ENCODE data around the gene MINDY2. TPM values are rescaled to one million over a fixed set of nuclear protein-coding genes. Genes with fewer than 3 reads are reported as not detected.
A peak's percentile ranks its signal among the peaks of the same experiment; 100 is the strongest.

MINDY2 gene
- total RNA-seq, 4 donors from 2014 or later: 27.1 to 31.3 (median 28.2) TPM

GRCh38 chr15:58755350-58755749, 15.8 kb upstream of the MINDY2 start:
- intact Hi-C loops (cut with DNase I): no loop called here
- Histone ChIP-seq H3K27me3 (no peaks in the 10 kb centered on the region), H3K27ac (peak overlapping the region in 1 of 3 donors; percentile 32), H3K4me3 (replicated peaks in 1 of 3) (no peak overlapping the region), H3K4me1 (peaks cover 0 to 5% of the 10 kb centered on the region in 2 donors), H3K36me3 (no peaks in the 10 kb centered on the region), H3K9me3 (no peaks in the 10 kb centered on the region)
- no peak for TF ChIP-seq POLR2A (IDR thresholded peaks at IDR 0.05)
- TF ChIP-seq, protein P1, sequence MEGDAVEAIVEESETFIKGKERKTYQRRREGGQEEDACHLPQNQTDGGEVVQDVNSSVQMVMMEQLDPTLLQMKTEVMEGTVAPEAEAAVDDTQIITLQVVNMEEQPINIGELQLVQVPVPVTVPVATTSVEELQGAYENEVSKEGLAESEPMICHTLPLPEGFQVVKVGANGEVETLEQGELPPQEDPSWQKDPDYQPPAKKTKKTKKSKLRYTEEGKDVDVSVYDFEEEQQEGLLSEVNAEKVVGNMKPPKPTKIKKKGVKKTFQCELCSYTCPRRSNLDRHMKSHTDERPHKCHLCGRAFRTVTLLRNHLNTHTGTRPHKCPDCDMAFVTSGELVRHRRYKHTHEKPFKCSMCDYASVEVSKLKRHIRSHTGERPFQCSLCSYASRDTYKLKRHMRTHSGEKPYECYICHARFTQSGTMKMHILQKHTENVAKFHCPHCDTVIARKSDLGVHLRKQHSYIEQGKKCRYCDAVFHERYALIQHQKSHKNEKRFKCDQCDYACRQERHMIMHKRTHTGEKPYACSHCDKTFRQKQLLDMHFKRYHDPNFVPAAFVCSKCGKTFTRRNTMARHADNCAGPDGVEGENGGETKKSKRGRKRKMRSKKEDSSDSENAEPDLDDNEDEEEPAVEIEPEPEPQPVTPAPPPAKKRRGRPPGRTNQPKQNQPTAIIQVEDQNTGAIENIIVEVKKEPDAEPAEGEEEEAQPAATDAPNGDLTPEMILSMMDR (IDR thresholded peaks at IDR 0.05): no peak
- 90 to 99% methylated on average over 3 of the region's 3 CpGs for WGBS, 2 donors
- no peak for DNase-seq

DNA sequence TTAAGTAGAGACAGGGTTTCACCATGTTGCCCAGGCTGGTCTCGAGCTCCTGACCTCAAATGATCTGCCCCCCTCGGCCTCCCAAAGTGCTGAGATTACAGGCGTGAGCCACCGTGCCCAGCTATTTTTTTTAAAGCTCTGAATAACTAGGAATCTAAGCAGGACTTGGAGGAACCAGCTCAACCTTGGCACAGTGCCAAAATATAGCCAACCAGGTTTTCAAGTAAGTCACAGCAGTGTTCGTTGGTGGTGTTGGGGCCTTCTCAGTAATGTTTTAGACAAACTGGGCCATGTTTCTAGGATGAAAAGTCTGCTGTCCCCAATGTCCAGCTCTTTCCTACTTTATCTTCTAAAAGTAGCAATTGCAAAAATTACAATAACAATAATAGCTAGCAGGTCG, 15.1 kb upstream of the MINDY2 start:
- no peaks in the 10 kb centered on the region for H3K9me3 ChIP-seq
- H3K27me3 ChIP-seq: no peaks in the 10 kb centered on the region
- H3K36me3 ChIP-seq: no peaks in the 10 kb centered on the region
- WGBS, 2 donors: 48 to 53% methylated on average over 6 of the region's 6 CpGs
- TF ChIP-seq, protein P1 (IDR thresholded peaks at IDR 0.05): no peak
- no peak for TF ChIP-seq POLR2A (IDR thresholded peaks at IDR 0.05)
- peaks cover 0 to 5% of the 10 kb centered on the region in 2 donors for H3K4me1 ChIP-seq
- H3K27ac ChIP-seq: peak overlapping the region in 2 of 3 donors; percentile 10 to 32
- H3K4me3 ChIP-seq (replicated peaks in 1 of 3): no peak overlapping the region
- intact Hi-C loops (cut with DNase I): no loop called here
- peak; percentile 44 to 49 for DNase-seq

DNA sequence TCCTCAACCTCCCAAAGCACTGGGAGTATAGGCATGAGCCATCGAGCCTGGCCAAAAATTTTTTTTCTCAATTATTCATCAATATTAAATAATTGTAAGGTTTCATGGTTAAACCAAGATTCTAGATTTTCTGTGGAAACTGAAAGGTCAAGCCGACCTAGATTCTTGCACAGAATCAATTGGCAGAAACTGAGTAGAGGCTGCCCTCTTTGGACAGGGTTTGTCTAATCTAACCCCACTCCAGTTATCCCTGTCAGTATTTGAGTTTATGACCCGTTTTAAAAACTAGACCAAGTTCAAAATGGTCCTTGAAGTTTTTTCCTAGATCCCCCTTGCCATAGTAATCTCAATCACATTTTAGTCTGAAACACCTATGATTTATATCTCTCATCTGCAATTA, 13.0 kb upstream of the MINDY2 start:
- no peak overlapping the region for H3K27ac ChIP-seq
- TF ChIP-seq, protein P1 (IDR thresholded peaks at IDR 0.05): peak in 4 of 6 experiments; percentile 13 to 41 (median 40)
- no peak for TF ChIP-seq POLR2A (IDR thresholded peaks at IDR 0.05)
- no peaks in the 10 kb centered on the region for H3K27me3 ChIP-seq
- intact Hi-C loops (cut with DNase I): no loop called here
- 23 to 27% methylated on average over 3 of the region's 3 CpGs for WGBS, 2 donors
- H3K4me3 ChIP-seq (replicated peaks in 1 of 3): no peak overlapping the region
- no peaks in the 10 kb centered on the region for H3K36me3 ChIP-seq
- H3K4me1 ChIP-seq: peaks cover 0 to 5% of the 10 kb centered on the region in 2 donors
- H3K9me3 ChIP-seq: no peaks in the 10 kb centered on the region
- DNase-seq: peak in 1 of 2 donors; percentile 19

DNA sequence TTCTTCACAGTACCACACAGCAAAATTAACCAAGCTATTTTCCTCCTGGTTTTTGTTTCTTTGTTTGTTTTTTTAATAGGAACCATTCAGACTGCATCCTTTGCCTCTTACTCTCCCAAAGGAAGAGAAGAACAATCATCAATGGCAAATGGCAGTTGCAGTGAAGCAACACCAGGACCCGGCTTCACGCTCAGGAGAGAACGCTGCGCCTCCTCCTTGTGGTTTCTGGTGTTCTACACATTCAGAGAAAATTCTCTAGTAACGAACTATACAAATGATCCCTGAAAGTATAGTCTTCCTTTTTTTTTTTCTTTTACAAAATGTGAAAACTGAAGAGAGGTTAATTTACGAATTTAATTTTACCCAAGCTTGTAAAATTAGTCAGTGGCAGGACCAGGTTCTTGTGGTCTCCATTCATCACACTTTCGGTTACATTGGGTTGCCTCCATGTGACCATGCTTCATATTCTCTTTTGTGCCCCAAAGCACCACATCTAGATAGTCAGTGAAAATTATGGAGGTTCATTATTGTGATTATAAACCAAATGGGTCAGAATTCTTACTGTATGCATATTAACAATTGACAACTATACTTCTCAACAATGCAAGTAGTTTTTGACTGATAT, 10.6 kb upstream of the MINDY2 start:
- Histone ChIP-seq H3K27ac (no peak overlapping the region), H3K4me1 (peaks cover 0 to 4% of the 10 kb centered on the region in 2 donors), H3K4me3 (replicated peaks in 1 of 3) (no peak overlapping the region), H3K36me3 (no peaks in the 10 kb centered on the region), H3K9me3 (no peaks in the 10 kb centered on the region), H3K27me3 (no peaks in the 10 kb centered on the region)
- DNase-seq: no peak
- 89 to 91% methylated on average over 7 of the region's 7 CpGs for WGBS, 2 donors
- no peak for TF ChIP-seq POLR2A (IDR thresholded peaks at IDR 0.05)
- TF ChIP-seq, protein P1 (IDR thresholded peaks at IDR 0.05): no peak
- intact Hi-C loops (cut with DNase I): loop anchor here (10.0 kb wide), 1 partner anchor 536 kb away; no protein-coding TSS in a partner anchor

DNA sequence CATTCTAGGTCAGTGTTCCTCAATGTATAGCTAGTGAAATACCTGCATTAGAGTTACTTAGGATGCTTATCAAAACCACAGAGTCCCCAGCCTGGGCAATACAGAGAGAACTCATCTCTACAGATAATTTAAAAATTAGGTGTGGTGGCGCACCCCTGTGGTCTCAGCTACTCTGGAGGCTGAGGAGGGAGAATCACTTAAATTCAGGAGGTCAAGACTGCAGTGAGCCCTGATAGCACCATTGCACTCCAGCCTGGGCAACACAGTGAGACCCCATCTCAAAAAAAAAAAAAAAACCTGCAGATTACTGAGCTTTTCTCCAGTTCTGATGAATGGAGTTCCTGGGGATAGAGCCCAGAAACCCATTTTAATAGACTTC, 10.1 kb upstream of the MINDY2 start:
- no peak for DNase-seq
- intact Hi-C loops (cut with DNase I): loop anchor here (10.0 kb wide), 1 partner anchor 536 kb away; no protein-coding TSS in a partner anchor
- WGBS, 2 donors: 93 to 100% methylated on average over 1 of the region's 1 CpG

More for the DNA sequence above, 10.1 kb upstream of the MINDY2 start:
- Histone ChIP-seq H3K4me3 (replicated peaks in 1 of 3) (no peak overlapping the region), H3K36me3 (no peaks in the 10 kb centered on the region), H3K4me1 (no peaks in the 10 kb centered on the region), H3K27me3 (no peaks in the 10 kb centered on the region), H3K27ac (no peak overlapping the region), H3K9me3 (no peaks in the 10 kb centered on the region)
- TF ChIP-seq, protein P1 (IDR thresholded peaks at IDR 0.05): no peak
- no peak for TF ChIP-seq POLR2A (IDR thresholded peaks at IDR 0.05)
